ENCODE results near the gene TOMM7.

TOMM7 gene

DNA sequence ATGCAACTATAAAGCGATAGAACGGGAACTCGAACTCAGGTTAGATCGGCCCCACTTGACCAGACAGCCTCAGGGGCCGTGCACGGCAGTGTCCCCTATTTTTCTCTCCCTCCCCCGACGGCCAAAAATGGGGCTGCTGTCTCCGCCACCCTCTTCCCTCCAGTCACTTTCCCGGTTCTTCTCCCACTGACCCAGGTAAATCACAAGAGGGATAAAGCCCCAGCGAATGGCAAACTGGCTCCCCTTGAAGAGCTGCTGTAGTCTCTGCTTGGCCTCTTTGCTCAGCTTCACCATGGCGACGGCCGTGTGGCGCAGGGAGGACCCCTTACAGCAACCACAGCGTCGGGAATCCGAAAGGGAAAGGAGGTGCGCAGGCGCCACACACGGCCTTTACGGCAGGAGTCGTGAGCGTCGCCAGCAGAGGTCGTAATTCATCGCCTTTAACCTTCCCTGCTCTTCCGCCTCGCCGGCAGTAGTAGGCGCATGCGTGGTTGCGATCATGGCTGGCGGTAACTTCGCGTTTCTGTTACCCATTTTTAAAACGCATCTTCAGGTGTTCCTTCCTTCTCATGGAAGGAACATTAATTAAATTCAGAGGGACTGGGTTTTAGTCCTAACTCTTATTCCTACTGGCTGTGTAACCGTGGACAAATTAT lies at the start of gene TOMM7:
Gene TOMM7 (minus strand): TSS at position 364 of the 656 bp plus-strand sequence. CDS start 70 bp downstream, at position 294.
- FAIRE-seq, result peak; percentile 99

DNA sequence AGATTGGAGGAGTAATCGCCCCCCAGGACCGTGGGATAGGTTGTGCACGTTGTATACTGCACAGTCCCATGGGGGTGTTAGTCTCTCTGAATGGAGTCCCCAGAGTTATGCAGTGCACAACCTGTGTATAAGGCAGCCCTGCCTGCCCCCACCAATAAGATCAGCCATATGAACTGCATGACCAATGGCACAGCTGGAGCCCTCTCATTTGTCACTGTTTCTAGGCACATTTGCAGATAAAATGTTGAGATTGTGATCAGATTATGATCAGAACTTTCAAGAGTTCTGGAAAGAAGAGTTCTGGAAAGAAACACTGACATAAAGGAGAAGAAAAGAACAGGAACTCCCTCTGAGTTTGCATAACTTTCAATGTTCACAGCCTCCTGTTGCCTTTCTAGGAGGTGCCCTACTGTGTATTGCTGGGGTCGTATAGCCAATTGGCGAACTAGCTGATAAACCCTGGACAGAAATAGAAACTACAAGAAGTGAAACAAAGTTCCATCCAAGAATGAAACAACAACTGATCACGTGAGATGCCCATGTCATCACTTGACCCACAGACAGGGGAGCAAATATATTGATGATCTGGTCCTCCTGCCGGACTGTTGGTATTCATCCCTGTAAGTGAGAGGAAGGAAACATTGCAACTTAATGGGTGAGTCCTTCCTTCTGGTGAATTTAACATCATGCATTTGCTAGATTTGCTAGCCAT lies 49.6 kb upstream of the TOMM7 start:
- no peak for FAIRE-seq

DNA sequence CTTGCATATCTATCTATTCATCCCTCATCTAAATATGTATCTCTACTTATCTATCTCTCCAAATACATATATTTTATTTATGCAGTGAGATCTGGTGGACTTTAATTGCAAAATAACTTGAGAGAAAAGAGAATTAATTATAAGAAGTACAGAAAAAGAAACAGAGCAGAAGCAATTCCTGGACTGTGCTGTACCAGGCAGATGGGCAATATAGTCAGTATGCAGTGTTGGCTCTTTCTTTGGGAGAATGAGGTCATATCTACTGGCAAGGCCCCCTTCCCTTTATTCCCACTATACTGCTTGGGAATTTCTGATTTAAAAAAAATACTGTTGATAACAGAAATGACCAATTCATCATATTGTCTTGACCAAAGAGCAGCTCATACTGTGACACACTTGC lies 49.0 kb upstream of the TOMM7 start:
- no peak for FAIRE-seq

DNA sequence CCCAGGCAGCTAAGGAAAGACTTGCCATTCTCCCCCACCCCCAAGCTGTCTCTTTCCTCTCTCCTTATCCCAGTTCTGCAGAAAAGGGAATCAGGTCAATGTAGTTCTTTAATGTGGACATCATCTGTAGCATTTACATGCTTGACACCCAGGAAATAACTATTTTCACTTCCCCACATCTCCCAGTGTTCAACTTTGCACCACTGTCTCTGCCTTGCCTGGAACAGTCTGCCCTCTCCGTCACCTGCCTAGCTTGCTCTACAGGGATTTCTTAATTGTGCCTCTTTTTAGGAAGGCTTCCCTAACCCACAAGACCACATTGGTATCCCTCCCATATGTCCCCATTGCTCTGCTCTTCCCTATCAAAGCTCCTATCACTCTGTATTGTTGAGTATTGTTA lies 45.9 kb upstream of the TOMM7 start:
- FAIRE-seq, result no peak

DNA sequence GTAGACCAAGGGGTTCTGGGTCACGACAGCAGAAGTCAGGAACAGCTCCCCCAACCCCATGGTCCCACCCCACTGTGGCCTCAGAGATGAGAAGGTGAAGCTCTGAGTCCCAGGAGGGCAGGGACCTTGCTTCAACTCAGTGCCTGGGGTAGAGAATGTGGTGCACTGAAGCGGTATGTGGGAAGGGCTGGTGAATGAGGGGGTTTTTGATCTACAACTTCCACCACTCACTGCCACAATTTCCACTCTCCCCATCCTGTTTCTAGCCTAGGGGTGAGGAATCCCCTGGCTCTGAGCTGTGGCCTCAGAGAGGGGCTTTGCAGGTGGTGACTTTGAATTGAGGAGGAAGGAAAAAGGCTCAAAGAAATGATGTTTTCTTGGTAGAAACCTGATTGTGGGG lies 44.9 kb upstream of the TOMM7 start:
- FAIRE-seq, result no peak

DNA sequence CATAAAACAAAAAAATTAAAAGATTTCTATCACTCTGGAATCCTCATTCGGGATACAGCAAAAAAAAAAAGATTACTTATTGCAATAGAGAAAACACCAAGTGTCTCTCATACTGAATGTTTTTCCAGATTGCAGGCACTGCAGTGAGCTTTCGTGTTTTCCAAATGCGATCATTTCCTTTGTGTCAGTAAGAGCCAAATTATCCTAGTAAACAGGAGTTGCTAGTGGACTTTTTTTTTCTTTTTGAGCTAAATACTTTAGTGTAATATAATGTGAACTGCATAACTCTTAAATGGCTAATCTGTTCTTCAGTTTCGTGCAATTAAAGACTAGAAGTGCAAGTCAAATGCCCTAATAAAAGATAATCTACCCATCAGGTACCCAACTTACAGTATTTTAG lies 44.4 kb upstream of the TOMM7 start:
- FAIRE-seq, result no peak

DNA sequence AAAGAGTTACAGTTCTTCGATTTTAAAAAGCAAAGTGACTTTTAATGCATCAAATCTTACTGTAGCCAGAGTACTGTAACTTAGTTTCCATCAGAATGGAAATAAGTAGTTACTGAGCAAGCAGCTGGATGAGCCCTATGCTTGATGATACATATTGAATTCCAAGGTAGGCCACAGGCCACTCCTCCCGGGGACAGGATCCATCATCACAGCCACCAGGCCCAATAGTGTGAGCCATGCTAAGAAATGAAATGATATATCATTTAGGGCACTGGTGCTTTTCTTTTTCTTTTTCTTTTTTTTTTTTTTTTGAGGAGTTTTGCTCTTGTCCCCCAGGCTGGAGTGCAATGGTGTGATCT lies 42.9 kb upstream of the TOMM7 start:
- no peak for FAIRE-seq

DNA sequence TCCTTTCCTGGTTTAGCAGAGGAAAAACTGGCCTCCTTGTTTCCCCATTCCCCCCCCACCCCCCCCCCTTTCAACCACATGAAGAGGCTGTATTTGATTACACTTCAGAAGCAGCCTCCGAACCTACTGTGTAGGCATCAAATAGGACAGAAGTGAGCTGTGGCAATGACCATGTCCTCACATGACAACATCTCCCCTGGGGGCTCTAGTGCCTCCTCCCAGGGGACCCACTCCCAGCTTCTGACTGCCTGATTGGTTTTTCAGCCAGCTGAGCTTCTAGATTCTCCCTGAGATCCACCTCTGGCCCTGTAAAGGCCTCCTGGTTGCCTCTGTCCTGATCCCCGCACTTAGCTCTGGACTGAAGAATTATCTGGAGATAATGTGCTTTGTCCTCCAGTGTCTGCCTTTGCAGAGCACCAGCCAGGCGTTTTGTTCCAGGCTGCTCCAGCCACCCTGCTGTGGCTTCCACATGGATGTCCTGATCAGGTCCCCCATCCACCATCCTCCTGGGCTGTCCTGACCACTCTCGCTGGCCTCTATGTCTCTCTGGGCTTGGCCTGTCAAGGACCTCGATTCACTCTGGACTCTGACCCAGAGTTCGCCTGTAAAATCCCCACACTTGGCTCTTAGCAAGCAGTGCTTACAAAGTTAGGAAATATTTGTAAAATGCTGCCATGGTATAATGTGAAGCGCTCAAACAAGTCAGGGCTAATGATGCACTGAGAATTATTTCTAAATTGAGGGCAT lies 42.4 kb upstream of the TOMM7 start:
- FAIRE-seq, result no peak

DNA sequence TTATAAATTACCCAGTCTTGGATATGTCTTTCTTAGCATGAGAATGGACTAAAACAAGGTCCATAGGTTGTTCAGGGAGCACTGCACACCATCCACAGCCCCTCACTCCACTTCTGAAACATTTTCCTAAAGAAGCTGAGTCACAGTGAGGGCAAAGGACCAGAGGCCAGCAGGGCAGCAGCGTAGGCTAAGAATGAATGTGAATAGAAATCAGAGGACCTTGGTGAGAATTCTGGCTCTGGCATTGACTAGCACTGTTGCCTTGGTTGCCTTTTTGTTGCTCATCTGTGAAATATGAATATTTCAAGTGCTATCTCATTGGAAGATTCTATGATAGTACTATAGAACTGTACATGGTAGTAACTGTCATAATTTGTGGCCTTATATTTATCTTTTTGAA lies 41.7 kb upstream of the TOMM7 start:
- FAIRE-seq, result no peak

DNA sequence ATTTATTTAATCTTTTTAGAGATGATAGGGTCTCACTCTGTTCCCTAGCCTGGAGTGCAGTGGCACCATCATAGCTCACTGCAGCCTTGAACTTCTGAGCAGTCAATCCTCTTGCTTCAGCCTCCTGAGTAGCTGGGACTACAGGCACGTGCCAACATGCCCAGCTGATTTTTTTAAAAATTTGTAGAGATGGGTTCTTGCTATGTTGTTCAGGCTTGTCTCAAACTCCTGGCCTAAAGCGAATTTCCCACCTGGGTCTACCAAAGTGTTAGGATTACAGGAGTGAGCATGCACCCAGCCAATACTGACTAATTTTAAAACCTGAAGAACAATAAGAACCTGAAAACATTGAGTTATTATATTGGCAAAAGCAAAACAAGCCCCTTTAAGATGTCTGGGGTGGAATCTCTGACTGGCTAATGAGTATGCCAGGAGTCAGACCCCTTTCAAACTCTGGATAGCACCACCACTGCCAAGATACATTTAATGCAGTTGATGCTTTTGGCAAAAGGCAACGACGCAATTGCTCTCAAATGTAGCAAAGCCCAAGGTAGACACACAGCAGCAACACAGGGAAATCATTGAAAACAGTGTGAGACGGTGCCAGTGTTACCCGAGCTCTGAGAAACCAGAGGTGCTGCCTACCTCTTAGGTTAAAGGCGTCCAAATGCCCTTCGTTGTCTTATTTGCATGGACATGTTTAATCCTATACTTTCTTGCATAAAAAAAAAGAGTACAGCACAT lies 40.7 kb upstream of the TOMM7 start:
- FAIRE-seq, result peak; percentile 17

DNA sequence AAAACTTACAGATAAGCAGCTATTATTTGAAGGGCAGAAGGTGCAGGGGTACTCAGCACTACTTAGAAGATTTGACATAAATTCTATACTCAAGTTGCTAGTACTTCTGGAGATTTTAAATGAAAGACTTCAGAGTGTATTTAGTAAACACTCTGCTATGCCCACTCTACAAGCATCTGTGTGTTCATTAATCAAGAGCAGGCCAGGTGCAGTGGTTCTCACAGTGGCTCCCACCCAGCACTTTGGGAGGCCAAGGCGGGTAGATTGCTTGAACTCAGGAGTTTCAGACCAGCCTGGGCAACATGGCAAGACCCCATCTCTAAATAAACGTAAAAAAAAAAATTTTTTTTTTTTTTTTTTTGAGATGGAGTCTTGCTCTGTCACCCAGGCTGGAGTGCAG lies 38.9 kb upstream of the TOMM7 start:
- no peak for FAIRE-seq

DNA sequence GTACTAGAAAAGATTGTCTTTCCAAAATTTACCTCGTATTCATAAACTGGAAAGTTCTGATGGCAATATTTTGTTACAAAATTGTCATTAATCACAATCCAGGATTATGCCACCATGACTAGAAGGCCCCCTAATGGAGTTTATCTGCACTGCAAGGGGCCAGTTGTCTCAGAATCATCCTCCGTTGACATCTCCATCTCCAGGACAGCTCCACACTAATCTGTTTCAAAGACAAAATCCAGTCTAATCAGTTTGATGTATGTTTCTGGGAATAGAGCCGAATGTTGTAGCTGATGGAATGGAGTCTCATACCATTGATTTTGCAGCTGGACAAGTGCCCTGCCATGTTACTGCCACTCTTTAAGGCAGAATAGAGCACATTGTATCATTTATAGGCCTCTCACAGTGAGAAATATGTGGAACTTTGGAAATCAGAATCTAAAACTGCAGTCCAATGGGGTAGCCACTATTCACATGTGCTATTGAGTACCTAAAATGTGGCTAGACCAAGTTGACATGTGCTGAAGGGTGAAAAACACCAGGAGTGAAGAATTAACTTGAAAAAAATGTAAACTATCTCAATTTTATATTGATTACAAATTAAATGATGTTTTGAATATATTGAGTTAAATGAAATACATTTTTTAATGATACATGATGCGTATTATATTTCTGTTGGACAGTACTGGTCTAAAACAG lies 38.3 kb upstream of the TOMM7 start:
- peak; percentile 59 for FAIRE-seq

DNA sequence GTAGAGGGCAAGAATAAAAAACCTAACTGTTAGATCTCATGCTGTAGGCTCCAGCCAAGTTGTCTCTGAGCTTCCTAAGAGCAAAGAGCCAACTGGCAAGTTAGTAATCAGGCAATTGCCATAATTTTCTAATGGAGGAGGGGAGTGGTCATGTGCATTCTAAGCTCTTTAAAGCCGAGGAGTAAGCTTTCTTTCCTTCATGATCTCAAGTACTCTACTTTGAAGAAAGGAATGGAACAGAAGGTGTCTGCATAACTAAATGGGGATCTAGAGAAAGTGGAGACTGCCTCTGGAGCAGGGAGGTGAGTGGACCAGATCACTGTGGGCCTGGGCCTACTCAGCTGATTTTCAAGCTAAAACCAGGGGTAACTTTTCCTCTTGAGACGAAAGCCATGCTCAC lies 37.7 kb upstream of the TOMM7 start:
- peak; percentile 87 for FAIRE-seq

DNA sequence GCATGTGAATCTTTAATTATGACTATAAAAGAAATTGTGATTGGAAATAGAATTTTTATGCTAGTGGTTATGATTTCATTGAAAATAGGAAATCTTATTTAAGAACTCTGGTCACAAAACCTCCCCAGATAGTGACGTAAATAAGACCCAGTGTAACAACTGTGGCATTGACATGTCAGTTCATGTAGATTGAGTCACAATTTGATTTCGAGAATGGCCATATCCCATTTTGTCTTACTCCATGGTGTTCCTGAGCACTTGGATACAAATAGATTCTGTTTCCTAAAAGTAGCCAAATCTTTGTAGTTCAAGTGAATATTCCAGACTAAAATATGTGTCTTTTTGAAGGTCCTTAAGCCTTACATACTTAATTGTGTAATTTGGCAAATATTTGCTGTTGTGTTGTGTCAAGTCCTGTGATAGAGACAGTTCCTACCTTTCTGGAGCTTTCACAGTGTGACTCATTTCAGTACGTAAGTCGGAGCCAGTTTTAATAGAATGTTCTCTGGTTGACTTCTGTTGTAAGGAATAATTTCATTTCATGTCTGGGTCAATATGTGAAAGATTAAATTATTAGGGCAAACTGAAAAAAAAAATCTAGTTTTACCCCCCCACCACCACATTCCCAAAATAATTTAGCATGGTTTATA lies 37.1 kb upstream of the TOMM7 start:
- FAIRE-seq, result no peak

DNA sequence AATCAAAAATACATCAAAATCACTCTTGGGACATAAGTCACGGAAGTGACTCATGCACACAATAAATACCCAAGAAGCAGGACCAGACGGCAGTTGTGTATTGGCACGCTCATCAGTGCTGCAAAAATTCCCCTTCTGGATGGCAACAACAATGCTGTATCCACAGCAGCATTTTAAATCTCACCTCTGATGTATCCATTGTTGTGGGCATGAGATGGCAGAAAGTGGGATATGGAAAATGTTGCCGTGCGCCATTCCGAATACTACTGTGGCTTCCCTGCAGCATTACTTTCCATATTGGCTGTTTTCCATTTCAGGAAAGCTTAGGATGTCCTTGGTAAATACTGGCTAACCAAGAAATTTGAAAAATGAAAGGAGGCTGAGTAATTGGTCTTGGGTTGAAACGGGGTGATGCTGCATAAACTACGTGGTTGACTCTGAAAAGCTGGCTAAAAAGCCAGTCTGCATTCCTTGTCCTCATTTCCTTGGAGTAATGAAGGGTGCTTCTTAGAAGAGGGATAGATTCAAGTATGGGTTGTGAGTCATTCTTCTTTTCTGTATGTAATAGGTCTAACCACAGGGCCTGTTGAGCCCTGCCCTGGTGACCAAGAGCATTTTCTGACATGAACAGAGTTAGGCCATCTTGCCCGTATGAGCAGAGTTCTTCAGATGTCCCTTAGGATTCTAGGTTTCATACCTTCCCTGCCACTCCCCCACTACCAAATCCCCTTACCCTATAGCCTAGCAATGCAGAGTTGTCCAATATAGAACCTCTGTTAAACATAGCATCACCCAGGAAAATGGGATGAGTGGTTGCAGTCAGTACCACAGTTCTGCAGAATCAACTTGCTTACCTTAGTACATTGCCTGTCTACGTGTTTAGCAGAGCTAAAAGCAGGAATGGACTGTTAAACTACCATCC lies 36.3 kb upstream of the TOMM7 start:
- FAIRE-seq, result peak; percentile 96

DNA sequence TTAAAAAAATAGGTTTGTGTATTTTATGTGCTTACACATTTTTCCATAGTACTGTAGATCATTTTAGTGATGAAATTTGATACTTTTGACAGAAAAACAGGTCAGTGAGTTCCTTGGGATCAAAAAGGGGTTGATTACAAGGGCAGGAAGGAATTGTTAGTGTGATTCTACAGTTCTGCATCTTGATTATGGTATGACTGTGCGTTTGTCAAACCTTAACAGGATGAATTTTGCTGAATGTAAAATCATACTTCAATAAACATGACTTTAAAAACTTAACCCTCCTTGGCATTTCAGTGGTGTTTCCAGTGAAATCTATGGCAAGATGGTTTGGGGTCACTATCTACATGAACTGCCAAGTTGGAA lies 35.6 kb upstream of the TOMM7 start:
- FAIRE-seq, result no peak

DNA sequence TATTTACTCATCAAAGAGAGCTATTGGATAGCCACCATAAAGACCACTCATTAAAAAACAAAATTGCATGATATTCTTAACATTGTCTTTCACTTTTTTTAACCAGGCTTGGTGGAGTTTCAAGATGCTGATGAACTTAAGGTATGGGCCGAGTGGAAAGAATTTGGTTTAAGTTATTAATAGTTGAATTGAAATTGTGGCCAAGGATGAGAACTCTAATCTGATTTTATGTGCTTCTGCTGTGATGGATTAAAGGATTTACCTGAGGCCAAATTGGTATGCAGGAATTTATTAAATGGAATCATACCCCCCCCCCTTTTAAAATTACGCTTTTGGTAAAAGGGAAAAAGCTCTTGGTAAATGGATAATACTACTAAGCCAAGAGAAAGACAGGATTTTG lies 33.8 kb upstream of the TOMM7 start:
- peak; percentile 53 for FAIRE-seq

DNA sequence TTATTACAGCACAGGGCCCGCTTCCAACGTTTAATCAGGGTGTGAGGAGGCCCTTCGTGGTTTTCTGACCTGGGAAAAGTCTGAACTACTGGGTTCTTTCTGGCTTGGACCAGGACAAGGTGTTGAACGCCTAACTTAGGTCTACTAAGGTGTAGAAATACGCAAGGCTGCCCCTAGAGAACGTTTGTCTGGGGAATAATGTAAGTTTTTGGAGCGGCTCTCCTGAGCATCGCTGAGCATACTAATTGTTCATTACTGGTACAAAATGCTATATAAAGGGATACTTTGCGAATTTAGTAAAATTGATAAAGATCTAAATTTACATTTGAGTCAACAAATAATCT lies 32.4 kb upstream of the TOMM7 start:
- no peak for FAIRE-seq

DNA sequence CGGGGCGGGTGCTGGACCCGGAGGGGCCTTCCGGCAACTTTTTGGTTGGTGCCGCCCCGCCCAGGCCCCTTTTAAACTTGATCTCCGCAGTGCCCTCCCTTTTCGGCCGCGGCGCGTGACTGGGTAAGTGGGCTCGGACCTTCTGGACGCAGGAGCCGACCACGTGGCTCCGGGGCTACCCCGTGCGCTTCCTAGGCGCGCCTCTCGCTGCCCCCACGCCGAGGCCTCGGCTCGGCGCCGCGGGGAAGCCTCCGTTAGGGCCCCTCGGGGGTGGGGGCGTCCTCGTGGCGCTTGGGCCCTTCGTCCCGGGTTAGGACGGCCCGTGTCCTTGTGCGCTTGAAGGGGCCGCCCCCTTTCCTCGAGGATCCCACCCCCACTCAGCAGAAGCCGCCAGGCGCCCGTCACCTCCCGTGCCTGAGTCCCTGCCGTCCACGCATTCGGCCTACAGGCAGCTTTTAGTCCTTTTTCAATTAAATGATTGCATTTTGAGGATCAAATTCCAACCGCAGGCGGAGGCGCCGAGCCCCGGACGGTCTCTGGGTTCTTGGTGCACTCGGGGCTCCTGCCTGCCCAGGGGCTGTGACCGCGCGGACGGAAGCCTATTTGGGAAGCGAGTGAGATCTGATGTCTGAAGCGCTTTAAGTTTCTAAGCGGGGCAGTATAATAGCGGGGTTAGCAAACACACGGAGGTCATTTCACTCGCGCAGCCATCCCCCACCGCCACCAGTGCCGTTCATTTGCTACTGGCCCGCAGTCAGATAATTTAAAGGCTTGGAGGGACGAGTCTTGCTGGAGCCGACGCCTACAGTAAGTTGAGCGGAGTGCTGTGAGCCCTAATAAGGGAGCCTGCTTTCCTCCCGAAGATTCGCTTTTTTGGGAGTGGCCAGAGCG lies 31.8 kb upstream of the TOMM7 start:
- peak; percentile 31 for FAIRE-seq

DNA sequence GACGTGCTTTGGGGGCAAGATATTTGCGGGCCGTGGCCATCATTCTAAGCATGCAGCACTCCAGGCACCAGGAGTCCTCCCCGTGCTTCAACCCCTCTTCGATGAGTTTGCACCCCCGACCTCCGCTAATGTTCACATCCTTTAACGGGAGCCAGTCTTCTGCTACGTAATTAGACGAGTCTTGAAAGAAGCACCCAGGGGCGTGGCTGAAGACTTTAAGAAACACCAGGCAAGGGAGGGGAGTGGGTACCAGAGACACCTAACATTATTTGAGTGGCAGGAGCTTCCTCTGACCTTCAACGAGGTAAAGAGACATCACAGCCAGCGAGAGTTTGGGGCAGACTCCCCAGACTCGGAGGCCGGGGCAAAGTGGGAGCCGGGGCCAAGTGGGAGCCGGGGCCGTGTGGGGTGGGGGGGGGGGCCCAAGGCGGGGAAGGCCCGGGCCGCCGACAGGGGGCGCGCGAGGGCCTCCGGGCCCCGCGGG lies 31.1 kb upstream of the TOMM7 start:
- no peak for FAIRE-seq
